MG63 (cell line): Measurements from ENCODE around the gene NCOA3. TPM values are rescaled to one million over a fixed set of nuclear protein-coding genes. Genes with fewer than 3 reads are reported as not detected.

Source experiments
- DNase-seq: peaks from one replicate; pipeline ENCODE4 v3.0.0-alpha.2; 2020
- H3K27me3 ChIP-seq: fragments of 250-450 bp; sonication (Bioruptor Pico); 2 replicates; pipeline ENCODE4 v1.5.1; 2020; ENCODE audit warnings: mild to moderate bottlenecking, moderate library complexity
- H3K36me3 ChIP-seq: fragments of 250-450 bp; sonication (Bioruptor Pico); 2 replicates; pipeline ENCODE4 v1.5.1; 2020; ENCODE audit warnings: mild to moderate bottlenecking, moderate library complexity
- H3K4me3 ChIP-seq: fragments of 250-450 bp; sonication (Bioruptor Pico); 2 replicates; pipeline ENCODE4 v1.5.1; 2020; ENCODE audit warnings: mild to moderate bottlenecking, moderate library complexity
- H3K9me3 ChIP-seq: fragments of 250-450 bp; sonication (Bioruptor Pico); 2 replicates; pipeline ENCODE4 v1.5.1; 2020; ENCODE audit warnings: mild to moderate bottlenecking, moderate library complexity
- total RNA-seq: library from RNA; depleted of rRNA; stranded (reverse); fragments of >200 nt; shearing (Covaris generic); gene quantifications from 2 replicates; pipeline ENCODE4 v1.2.3, GENCODE V29; 2014; ENCODE audit warnings: low replicate concordance

The NCOA3 gene
- total RNA-seq, 1 experiment from 2014 or later = 9.2 TPM

DNA sequence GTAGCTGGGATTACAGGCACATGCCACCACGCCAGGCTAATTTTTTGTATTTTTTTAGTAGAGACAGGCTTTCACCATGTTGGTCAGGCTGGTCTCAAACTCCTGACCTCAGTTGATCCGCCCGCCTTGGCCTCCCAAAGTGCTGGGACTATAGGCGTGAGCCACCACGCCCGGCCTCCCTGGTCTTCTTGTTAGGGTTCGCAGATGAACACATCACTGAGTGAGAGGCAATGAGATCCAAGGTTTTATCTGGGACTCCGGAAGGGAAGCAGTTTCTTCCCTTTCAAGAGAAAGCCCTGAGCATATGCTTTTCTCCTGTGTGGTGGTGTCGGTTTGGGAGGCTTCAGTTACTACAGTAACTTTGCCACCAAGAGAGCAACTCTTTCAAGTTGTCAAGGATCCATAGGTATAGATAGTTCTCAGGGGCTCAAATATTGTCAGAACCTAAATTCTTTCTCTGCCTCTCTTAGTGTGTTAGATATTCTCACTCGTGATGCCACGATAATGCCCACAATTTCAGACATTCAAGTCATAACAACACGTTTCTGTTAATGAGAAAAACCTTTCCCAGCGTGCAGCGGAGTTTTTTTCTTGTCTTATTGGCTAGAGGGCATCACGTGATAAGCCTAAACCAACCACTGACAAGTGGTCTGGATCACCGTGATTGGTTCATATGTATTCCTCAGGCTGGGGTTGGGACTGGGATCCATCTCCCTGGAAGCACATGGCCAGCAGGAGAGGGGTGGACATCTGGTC lies 36.2 kb upstream of the NCOA3 start:
- Histone ChIP-seq H3K9me3 (no peaks in the 10 kb centered on the region), H3K27me3 (no peaks in the 10 kb centered on the region), H3K4me3 (no peak overlapping the region), H3K36me3 (no peaks in the 10 kb centered on the region)
- no peak for DNase-seq

DNA sequence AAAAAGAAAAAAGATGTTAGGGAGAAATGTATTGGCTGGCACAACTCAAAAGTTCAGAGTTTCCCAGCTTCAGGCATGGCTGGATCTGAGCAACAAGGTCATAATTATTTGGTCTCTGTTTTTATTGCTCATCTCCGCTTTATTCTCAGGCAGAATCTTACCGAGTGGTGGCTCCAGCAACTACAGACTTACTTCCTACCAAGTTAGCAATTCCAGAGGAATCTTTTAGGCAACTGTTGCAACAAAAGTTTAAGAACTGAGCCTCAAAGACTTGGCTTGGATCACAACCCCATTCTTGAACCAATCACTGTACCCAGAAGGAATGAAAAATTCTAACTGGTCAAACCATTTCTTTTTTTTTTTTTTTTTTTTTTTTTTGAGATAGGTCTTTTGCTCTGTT lies 35.5 kb upstream of the NCOA3 start:
- DNase-seq = no peak
- no peaks in the 10 kb centered on the region for H3K36me3 ChIP-seq

DNA sequence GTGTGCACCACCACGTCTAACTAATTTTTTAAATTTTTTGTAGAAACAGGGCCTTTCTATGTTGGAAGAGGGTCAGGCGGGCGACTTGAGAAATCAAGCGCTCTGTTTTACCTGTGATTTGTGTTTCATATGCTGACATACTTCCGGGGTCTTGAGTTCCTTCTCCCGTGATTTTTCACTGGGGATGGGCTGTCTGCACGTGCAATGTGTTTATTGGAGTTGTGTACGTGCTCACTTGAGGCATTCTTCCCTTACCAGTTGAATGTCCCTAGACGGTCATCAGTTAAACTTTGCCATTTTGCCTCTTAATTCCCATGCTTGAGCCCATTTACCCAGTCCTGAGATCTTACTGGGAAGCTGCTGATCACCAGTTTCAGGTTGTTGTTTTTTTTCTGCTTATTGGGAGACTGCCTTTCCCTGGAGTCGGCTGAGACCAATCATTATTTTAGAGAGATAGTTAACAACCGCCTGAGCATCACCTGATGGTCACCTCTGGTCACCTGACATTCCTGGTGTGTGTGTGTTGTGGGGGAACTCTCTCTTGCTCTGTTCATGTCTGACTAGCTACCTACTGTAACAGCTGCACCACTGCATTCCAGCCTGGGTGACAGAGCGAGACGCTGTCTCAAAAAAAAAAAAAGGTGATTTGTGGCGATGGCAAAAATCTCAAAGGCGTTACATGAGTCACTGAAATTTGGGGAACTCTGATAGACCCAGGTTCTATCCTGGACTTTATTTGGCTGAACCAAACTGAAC lies 34.8 kb upstream of the NCOA3 start:
- H3K27me3 ChIP-seq = no peaks in the 10 kb centered on the region
- H3K4me3 ChIP-seq = no peak overlapping the region
- no peaks in the 10 kb centered on the region for H3K36me3 ChIP-seq
- no peaks in the 10 kb centered on the region for H3K9me3 ChIP-seq
- no peak for DNase-seq

More for the DNA sequence above, 35.5 kb upstream of the NCOA3 start:
- no peaks in the 10 kb centered on the region for H3K27me3 ChIP-seq
- no peaks in the 10 kb centered on the region for H3K9me3 ChIP-seq
- no peak overlapping the region for H3K4me3 ChIP-seq

DNA sequence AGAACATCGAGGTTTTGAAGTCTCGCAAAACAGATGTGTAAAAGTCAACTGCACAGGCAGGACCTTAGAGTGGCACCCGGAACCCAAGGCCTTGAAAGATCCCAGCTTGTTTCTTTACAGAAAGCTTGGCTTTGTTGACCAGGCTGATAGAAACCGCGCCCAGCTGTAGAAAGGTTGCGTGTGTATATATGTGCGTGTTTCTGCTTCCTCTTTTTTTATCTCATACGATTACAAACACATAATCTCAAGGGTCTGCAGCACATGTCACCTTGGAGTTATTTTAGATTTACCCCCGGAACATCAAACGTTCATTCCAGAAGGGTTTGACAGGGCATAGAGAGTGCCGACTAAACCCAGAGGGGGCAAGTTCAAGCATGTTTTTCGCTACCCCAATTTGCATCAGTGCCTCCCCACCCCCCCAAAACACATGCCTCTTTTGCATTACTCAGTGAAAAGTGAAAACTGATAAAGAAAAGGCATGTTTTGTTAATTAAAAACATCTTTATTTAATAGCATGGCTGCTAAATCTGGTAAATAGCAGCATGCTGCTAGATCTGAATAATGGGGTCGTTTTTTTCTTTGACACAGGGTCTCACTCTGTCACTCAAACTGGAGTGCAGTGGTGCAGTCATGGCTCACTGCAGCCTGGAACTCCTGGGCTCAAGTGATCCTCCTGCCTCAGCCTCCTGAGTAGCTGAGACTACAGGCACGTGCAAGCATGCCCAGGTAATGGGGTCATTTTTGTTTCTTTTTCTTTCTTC lies 33.2 kb upstream of the NCOA3 start:
- Histone ChIP-seq H3K36me3 (no peaks in the 10 kb centered on the region), H3K27me3 (no peaks in the 10 kb centered on the region), H3K4me3 (no peak overlapping the region), H3K9me3 (no peaks in the 10 kb centered on the region)
- DNase-seq = no peak

DNA sequence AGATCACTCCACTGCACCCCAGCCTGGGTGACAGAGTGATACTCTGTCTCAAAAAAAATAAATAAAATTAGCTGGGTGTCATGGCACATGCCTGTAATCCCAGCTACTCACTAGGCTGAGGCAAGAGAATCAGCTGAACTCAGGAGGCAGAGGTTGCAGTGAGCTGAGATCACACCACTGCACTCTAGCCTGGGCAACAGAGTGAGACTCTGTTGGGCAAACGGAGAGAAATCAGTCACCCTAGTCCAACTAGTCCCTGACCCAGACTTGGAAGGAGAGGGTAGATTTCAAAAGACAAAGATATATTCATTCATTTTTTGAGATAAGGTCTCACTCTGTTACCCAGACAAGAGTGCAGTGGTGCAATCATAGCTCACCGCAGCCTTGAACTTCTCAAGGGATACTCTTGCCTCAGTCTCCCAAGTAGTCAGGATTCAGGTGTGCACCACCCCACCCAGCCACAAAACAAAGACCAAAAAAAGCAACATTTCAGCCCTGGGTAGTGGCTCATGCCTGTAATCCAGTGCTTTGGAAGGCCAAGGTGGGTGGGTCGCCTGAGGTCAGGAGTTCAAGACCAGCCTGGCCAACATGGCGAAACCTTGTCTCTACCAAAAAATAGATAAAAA lies 26.2 kb upstream of the NCOA3 start:
- no peaks in the 10 kb centered on the region for H3K9me3 ChIP-seq
- no peak for DNase-seq
- H3K4me3 ChIP-seq = no peak overlapping the region
- no peaks in the 10 kb centered on the region for H3K36me3 ChIP-seq
- no peaks in the 10 kb centered on the region for H3K27me3 ChIP-seq

DNA sequence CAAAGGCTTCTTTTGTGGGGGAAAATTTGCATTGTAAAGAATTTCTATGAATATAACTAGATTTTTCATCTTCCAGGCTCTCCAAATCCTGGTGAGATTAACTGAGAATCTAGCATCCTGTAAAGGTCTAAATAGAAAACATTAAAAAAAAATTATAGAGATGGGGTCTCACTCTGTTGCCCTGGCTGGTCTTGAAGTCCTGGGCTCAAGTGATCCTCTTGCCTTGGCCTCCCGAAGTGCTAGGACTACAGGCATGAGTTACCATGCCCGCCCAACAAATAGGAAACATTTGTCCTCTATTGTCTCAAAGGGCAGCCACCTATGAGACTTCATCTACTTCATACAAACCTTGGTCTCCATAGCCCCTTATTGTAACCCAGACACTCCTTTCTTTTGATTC lies 25.2 kb upstream of the NCOA3 start:
- H3K36me3 ChIP-seq = no peaks in the 10 kb centered on the region
- no peaks in the 10 kb centered on the region for H3K27me3 ChIP-seq
- DNase-seq = no peak
- H3K4me3 ChIP-seq = no peak overlapping the region
- H3K9me3 ChIP-seq = no peaks in the 10 kb centered on the region

DNA sequence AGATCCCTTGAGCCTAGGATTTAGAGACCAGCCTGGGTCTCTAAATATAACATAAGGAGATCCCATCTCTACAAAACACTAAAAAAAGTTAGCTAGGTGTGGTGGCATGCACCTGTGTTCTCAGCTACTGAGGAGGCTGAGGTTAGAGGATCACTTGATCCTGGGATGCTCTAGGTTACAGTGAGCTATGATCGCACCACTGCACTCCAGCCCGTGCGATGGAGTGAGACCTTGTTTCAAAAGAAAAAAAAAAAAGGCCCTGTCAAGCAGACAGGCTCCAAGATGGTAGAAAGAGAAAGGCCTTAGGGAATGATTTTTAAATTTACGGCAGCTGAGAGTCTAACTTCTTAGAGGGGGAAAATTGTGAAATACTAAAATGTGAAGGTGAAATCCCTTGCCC lies 22.6 kb upstream of the NCOA3 start:
- no peaks in the 10 kb centered on the region for H3K27me3 ChIP-seq
- no peak overlapping the region for H3K4me3 ChIP-seq
- no peak for DNase-seq
- no peaks in the 10 kb centered on the region for H3K36me3 ChIP-seq
- H3K9me3 ChIP-seq = no peaks in the 10 kb centered on the region

DNA sequence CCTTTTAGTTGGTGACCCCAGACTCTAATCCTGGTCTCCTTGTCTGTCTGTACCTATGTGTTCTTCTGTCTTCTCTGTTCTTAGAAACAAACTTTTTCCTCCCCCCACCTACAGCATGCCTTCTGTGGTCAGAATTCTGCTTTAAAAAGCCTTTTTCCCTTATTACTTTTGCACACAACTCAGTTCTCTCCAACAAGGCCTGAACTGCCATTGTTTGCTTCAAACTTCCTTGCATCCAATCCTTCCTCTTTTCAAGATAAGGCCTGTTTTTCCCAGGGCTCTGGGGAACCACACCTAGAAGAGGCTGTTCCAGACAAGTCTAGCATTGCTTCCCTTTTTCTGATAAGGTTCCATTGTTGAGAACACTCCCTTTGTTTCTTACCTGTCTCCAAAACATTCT lies 22.2 kb upstream of the NCOA3 start:
- Histone ChIP-seq H3K36me3 (no peaks in the 10 kb centered on the region), H3K9me3 (no peaks in the 10 kb centered on the region), H3K27me3 (no peaks in the 10 kb centered on the region), H3K4me3 (no peak overlapping the region)
- no peak for DNase-seq

DNA sequence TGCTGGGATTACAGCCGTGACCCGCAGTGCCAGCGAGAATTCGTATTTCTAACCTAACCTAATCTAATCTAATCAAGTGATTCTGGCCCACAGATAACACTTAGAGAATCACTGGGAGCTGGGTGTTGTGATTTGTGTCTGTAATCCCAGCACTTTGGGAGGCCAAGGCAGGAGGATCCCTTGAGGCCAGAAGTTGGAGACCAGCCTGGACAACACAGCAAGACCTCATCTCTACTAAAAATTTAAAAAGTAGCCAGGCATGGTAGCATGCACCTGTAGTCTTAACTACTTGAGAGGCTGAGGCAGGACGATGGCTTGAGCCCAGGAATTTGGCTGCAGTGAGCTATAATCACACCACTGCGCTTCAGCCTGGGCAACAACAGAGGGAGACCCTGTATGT lies 21.4 kb upstream of the NCOA3 start:
- Histone ChIP-seq H3K9me3 (no peaks in the 10 kb centered on the region), H3K4me3 (no peak overlapping the region), H3K36me3 (no peaks in the 10 kb centered on the region), H3K27me3 (no peaks in the 10 kb centered on the region)
- no peak for DNase-seq

DNA sequence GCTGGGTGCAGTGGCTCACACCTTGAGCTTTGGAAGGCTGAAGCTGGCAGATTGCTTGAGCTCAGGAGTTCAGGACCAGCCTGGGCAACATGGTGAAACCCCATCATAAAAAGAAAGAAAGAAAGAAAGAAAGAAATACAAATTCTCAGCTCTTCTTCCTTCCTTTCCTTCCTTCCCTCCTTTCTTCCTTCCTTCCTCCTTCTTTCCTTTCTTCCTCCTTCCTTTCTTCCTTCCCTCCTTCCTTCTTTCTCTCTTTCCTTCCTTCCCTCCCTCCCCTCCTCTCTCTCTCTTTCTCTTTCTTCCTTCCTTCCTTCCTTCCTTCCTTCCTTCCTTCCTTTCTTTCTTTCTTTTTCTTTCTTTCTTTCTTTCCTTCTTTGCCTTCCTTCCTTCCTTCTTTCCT lies 21.0 kb upstream of the NCOA3 start:
- H3K9me3 ChIP-seq = no peaks in the 10 kb centered on the region

DNA sequence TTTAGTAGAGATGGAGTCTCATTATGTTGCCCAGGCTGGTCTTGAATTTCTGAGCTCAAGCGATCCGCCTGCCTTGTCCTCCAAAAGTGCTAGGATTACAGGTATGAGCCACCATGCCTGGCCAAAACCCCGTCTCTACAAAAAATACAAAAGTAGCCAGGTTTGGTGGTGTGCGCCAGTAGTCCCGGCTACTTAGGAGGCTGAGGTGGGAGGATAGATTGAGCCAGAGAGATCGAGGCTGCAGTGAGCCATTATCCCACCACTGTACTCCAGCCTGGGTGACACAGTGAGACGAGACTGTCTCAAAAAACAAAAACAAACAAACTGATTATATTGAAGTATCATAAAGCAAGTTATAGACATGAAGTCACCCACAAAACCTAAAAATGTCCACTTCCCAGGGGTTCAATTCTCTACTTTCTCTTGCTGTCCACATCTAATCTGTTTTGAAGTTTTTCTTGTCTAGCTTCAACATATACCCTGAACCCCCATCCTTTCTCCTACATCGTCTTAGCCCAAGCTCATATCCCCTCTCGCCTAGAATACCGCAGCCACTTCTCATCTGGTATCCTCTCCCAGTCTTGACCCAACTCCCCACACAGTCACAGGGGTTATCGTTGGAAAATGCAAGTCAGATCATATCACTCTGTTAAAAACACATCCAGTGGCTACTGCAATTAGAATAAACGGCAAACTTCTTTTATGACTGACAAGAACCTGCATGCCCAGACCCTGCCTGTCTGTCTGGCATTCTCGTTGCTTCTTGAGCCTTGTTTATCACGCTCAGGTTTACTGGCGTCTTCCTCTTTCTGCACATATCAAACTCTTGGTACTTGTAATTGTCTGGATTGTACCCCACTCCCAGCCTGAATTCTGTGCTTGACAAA lies 20.1 kb upstream of the NCOA3 start:
- Histone ChIP-seq H3K9me3 (no peaks in the 10 kb centered on the region), H3K36me3 (no peaks in the 10 kb centered on the region), H3K4me3 (no peak overlapping the region), H3K27me3 (no peaks in the 10 kb centered on the region)
- no peak for DNase-seq

More for the DNA sequence above, 21.0 kb upstream of the NCOA3 start:
- no peak overlapping the region for H3K4me3 ChIP-seq
- H3K36me3 ChIP-seq = no peaks in the 10 kb centered on the region
- no peak for DNase-seq
- no peaks in the 10 kb centered on the region for H3K27me3 ChIP-seq

DNA sequence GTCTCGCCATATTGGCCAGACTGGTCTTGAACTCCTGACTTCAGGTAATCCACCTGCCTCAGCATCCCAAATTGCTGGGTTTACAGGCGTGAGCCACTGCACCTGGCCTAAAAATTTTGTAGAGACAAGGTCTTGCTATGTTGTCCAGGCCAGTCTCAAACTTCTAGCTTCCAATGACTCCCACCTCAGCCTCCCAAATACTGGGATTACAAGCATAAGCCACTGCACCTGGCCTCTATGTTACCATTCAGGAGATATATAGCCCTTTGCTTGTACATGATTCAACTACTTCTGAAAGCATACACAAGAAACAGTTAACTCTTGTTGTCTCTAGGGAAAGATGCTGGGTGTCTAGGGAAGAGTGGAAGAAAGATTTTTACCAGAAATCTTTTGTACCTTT lies 19.0 kb upstream of the NCOA3 start:
- no peaks in the 10 kb centered on the region for H3K27me3 ChIP-seq
- H3K4me3 ChIP-seq = no peak overlapping the region
- H3K9me3 ChIP-seq = no peaks in the 10 kb centered on the region
- no peak for DNase-seq
- H3K36me3 ChIP-seq = no peaks in the 10 kb centered on the region

DNA sequence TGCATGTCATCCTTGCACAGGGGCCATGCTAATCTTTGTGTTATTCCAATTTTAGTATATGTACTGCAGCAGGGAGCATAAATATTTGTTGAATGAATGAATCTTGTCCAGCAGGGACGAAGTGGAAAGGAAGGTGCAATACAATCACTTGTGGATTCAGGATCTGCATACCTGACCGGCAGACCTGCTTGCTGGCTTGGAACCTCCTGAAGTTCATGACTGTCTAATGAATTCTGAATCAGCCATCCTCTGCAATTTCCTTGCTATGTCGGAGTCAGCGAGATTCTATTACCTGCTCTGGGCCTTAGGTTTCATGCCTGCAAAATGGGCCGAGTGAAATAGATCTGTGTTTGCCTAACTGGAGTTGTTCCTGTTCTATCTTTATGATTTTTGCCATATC lies 17.4 kb upstream of the NCOA3 start:
- H3K9me3 ChIP-seq = no peaks in the 10 kb centered on the region
- DNase-seq = no peak
- H3K36me3 ChIP-seq = no peaks in the 10 kb centered on the region
- no peak overlapping the region for H3K4me3 ChIP-seq
- H3K27me3 ChIP-seq = no peaks in the 10 kb centered on the region

DNA sequence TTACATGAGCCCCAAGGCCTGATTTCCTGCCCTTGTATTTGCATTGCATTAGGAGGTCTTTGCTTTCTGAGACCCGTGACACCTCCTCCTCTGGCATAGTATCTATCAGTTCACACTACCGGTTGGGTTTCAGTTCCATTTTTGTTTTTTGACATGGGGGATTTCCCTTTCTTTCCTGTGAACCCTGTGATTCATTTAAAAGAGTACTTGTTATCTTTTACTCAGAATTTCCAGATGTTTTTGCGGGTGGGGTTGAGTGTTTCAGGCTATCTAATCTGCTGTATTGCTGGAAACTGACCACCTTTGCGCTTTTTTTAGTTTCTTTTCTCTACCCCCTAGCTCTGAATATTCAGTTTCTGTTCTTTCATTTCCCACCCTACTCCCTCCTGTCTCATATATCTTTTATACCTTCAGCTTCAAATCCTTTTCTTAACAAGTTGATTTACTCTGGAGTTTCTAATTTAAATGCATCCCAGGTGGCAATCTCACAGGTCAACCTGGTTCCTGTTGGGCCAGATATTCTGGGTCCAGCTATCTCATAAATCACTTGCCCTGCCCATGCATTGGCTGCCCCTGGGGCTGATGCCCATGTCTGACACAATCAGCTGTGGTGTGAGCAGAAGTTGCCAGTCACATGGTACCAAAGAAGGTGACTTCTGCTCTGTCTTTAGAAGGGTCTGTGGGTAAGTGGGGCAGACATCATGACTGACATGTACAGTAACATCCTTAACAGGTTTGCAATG lies 14.3 kb upstream of the NCOA3 start:
- Histone ChIP-seq H3K27me3 (no peaks in the 10 kb centered on the region), H3K4me3 (no peak overlapping the region), H3K9me3 (no peaks in the 10 kb centered on the region), H3K36me3 (no peaks in the 10 kb centered on the region)
- DNase-seq = no peak

DNA sequence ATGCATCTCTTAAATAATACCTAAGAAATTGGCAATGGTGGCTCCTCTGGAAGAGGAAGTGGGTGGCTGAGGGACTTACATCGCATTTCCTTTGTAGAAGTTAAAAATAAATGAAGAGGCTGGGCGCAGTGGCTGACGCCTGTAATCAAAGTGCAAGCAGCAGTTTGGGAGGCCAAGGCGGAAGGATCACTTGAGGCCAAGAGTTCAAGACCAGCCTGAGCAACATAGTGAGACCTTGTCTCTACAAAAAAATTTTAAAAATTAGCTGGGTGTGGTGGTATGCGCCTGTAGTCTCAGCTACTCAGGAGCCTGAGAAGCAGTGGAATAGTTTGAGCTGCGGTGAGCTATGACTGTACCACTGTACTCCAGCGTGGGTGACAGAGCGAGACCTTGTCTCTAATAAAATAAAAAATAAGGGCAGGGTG lies 12.2 kb upstream of the NCOA3 start:
- H3K27me3 ChIP-seq = no peaks in the 10 kb centered on the region
- no peaks in the 10 kb centered on the region for H3K36me3 ChIP-seq
- no peaks in the 10 kb centered on the region for H3K9me3 ChIP-seq
- DNase-seq = no peak
- H3K4me3 ChIP-seq = no peak overlapping the region

DNA sequence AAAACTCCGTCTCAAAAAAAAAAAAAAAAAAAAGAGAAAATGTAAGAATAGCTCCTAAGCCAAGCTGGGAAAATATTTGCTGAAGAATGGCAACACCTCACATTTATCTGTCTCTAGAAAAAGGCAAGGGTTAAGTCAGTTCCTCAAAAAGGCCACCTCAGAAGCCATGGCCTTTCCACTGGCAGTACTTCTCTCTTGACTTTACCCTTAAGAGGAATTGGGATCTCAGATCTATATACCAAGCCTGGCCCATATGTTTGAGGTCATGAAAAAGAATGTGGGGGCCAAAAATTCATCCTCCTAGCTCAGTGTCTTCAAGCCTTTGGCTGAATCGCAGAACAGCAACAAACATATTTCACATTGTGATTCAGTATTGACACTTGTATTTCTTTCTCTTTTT lies 10.9 kb upstream of the NCOA3 start:
- Histone ChIP-seq H3K4me3 (no peak overlapping the region), H3K9me3 (0 out of 2 replicates have a peak, but pooled peaks cover 3% of the 10 kb centered on the region), H3K36me3 (no peaks in the 10 kb centered on the region), H3K27me3 (no peaks in the 10 kb centered on the region)
- no peak for DNase-seq
